GM23248 (cell line): Measurements from ENCODE around the gene TRIO. TPM values are rescaled to one million over a fixed set of nuclear protein-coding genes. Genes with fewer than 3 reads are reported as not detected.

Experiments used
- DNase-seq: peaks from one replicate; pipeline ENCODE4 v3.0.0-alpha.2; 2015
- H2AFZ ChIP-seq: fragments of 200-600 bp; sonication (generic); 2 replicates; pipeline ENCODE4 v1.6.1; 2016; ENCODE audit warnings: antibody characterized with exemption
- H3F3A ChIP-seq: fragments of 200-600 bp; sonication (generic); 2 replicates; pipeline ENCODE4 v1.6.1; 2016; ENCODE audit warnings: mild to moderate bottlenecking, antibody characterized with exemption, mixed run types; ENCODE audit not compliant: insufficient read depth
- H3K27ac ChIP-seq: fragments of 200-600 bp; sonication (generic); 2 replicates; pipeline ENCODE4 v1.5.1; 2016; ENCODE audit warnings: mild to moderate bottlenecking
- H3K27me3 ChIP-seq: fragments of 200-600 bp; sonication (generic); replicated peaks from 2 replicates; pipeline ENCODE4 v1.6.1; 2016; ENCODE audit warnings: mild to moderate bottlenecking; ENCODE audit not compliant: insufficient read depth
- H3K36me3 ChIP-seq: fragments of 200-600 bp; sonication (generic); 2 replicates; pipeline ENCODE4 v1.6.1; 2016; ENCODE audit warnings: low read depth, mild to moderate bottlenecking
- H3K4me1 ChIP-seq: fragments of 200-600 bp; sonication (generic); 2 replicates; pipeline ENCODE4 v1.6.1; 2016; ENCODE audit warnings: mild to moderate bottlenecking; ENCODE audit not compliant: insufficient read depth
- H3K4me2 ChIP-seq: fragments of 200-600 bp; sonication (generic); one replicate; pipeline ENCODE4 v1.6.1; 2016; ENCODE audit warnings: mild to moderate bottlenecking; ENCODE audit not compliant: unreplicated experiment
- H3K4me3 ChIP-seq: fragments of 200-600 bp; sonication (generic); 2 replicates; pipeline ENCODE4 v1.5.1; 2016; ENCODE audit warnings: mild to moderate bottlenecking
- H3K79me2 ChIP-seq: fragments of 200-600 bp; sonication (generic); 2 replicates; pipeline ENCODE4 v1.6.1; 2016; ENCODE audit warnings: mild to moderate bottlenecking; ENCODE audit not compliant: insufficient read depth
- H3K9ac ChIP-seq: fragments of 200-600 bp; sonication (generic); 2 replicates; pipeline ENCODE4 v1.6.1; 2016; ENCODE audit warnings: mild to moderate bottlenecking
- H3K9me2 ChIP-seq: fragments of 200-600 bp; sonication (generic); 2 replicates; pipeline ENCODE4 v1.6.1; 2016; ENCODE audit warnings: mixed run types, mild to moderate bottlenecking, moderate library complexity; ENCODE audit not compliant: insufficient read depth
- H3K9me3 ChIP-seq: fragments of 200-600 bp; sonication (generic); one replicate; pipeline ENCODE4 v1.6.1; 2017; ENCODE audit warnings: low read depth
- H4K20me1 ChIP-seq: fragments of 200-600 bp; sonication (generic); 2 replicates; pipeline ENCODE4 v1.6.0; 2016; ENCODE audit not compliant: insufficient read depth
- EZH2 ChIP-seq: fragments of 200-600 bp; sonication (generic); IDR thresholded peaks from 2 replicates; pipeline ENCODE4 v1.6.1; 2018; ENCODE audit warnings: antibody characterized with exemption, mild to moderate bottlenecking; ENCODE audit not compliant: insufficient read depth, poor library complexity, severe bottlenecking
- EZH2phosphoT487 ChIP-seq: fragments of 200-600 bp; sonication (generic); IDR thresholded peaks from 2 replicates; pipeline ENCODE4 v1.6.1; 2018; ENCODE audit warnings: antibody characterized with exemption, moderate library complexity, mild to moderate bottlenecking, low read depth; ENCODE audit not compliant: insufficient read depth
- WGBS, 2 experiments: methylation state at CpG; one replicate each; pipeline ENCODE4 v1.1.6; 2015 to 2017; ENCODE audit warnings: low lambda C conversion rate in 2 of 2, low coverage in 1 of 2; ENCODE audit errors: missing lambda C conversion rate in 2 of 2; 5-methylcytosine and 5-hydroxymethylcytosine counted together
- in situ Hi-C: fragments of 300-500 bp; cut with MboI; formaldehyde crosslinking; loops from 2 replicates; pipeline ENCODE4 v1.15.0; 2020
- polyA plus RNA-seq: library from polyadenylated mRNA; unstranded; fragments of >200 nt; fragmentation: Nextera tagmentation; extraction: Ambion mirVana; gene quantifications from 2 replicates; pipeline ENCODE4 v1.2.1, GENCODE V29; 2016
- total RNA-seq: library from RNA; depleted of rRNA; stranded (reverse); fragments of >200 nt; shearing (Covaris generic); gene quantifications from 2 replicates; pipeline ENCODE4 v1.2.3, GENCODE V29; 2014

TRIO gene
- total and polyA plus RNA-seq, 2 experiments from 2014 or later = 28.1 to 198 TPM

DNA sequence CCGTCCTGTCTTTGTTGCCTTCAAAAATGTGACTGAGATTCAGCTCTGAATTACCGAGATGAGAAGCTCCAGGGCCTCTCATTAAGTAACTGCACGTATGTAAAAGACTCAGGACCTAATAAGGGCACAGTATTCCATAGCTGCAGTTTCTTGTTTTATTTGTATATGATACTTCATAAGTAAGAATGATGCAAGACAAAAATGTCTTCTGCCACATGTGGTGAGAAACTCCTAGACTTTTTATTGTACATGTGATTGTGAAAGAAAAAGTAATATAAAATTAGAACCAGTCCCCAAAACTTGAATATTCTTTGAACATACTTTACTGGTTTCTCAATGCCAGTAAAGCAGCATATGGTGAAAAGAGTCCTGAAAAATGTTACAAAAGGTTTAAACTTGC, 328.4 kb downstream of the TRIO start:
- H3K79me2 ChIP-seq = peaks cover 97% of the 10 kb centered on the region
- H3K9me3 ChIP-seq = no peaks in the 10 kb centered on the region
- H3K4me3 ChIP-seq = no peak overlapping the region
- 59 to 74% methylated on average over 3 of the region's 3 CpGs for WGBS, 2 experiments
- H3K9ac ChIP-seq = peak overlapping the region; percentile 39
- peaks cover 96% of the 10 kb centered on the region for H3F3A ChIP-seq
- H3K4me1 ChIP-seq = peaks cover 34% of the 10 kb centered on the region
- TF ChIP-seq EZH2phosphoT487 (no peak), EZH2 (no peak)
- DNase-seq = no peak
- H3K27ac ChIP-seq = peak overlapping the region; percentile 60
- no peaks in the 10 kb centered on the region for H3K9me2 ChIP-seq
- H3K36me3 ChIP-seq = peaks cover 94% of the 10 kb centered on the region
- H3K4me2 ChIP-seq = no peak overlapping the region
- in situ Hi-C loops = no loop called here
- H2AFZ ChIP-seq = no peak overlapping the region
- no peaks in the 10 kb centered on the region for H4K20me1 ChIP-seq
- H3K27me3 ChIP-seq = no peaks in the 10 kb centered on the region

- in situ Hi-C loops = no loop called here
- peaks cover 93% of the 10 kb centered on the region for H3K79me2 ChIP-seq
- H3K9me2 ChIP-seq = no peaks in the 10 kb centered on the region
- no peaks in the 10 kb centered on the region for H3K27me3 ChIP-seq
- no peak overlapping the region for H3K4me2 ChIP-seq
- peaks cover 96% of the 10 kb centered on the region for H3F3A ChIP-seq
- peak overlapping the region; percentile 60 for H3K27ac ChIP-seq
- WGBS, 2 experiments = 69 to 73% methylated on average over 3 of the region's 3 CpGs
- no peak for DNase-seq
- no peak overlapping the region for H3K4me3 ChIP-seq
- H3K9ac ChIP-seq = no peak overlapping the region
- no peaks in the 10 kb centered on the region for H4K20me1 ChIP-seq
- H3K9me3 ChIP-seq = no peaks in the 10 kb centered on the region
- H3K4me1 ChIP-seq = peaks cover 47% of the 10 kb centered on the region
- H2AFZ ChIP-seq = no peak overlapping the region
- TF ChIP-seq EZH2phosphoT487 = no peak
- no peak for TF ChIP-seq EZH2
- H3K36me3 ChIP-seq = peaks cover 91% of the 10 kb centered on the region
These were observed 329.9 kb downstream of the TRIO start for GRCh38 chr5:14472986-14473567.

- no peak overlapping the region for H3K4me3 ChIP-seq
- H3K9ac ChIP-seq = 0 out of 2 replicates have a peak overlapping the region, but pooled peaks have one; percentile 12
- H4K20me1 ChIP-seq = no peaks in the 10 kb centered on the region
- peaks cover 93% of the 10 kb centered on the region for H3K79me2 ChIP-seq
- H3K4me2 ChIP-seq = no peak overlapping the region
- TF ChIP-seq EZH2 (no peak), EZH2phosphoT487 (no peak)
- peaks cover 45% of the 10 kb centered on the region for H3K4me1 ChIP-seq
- no peaks in the 10 kb centered on the region for H3K27me3 ChIP-seq
- 95 to 98% methylated on average over 4 of the region's 4 CpGs for WGBS, 2 experiments
- no peaks in the 10 kb centered on the region for H3K9me2 ChIP-seq
- H3K36me3 ChIP-seq = peaks cover 92% of the 10 kb centered on the region
- H2AFZ ChIP-seq = no peak overlapping the region
- no peak for DNase-seq
- in situ Hi-C loops = no loop called here
- no peaks in the 10 kb centered on the region for H3K9me3 ChIP-seq
- peaks cover 93% of the 10 kb centered on the region for H3F3A ChIP-seq
- H3K27ac ChIP-seq = peak overlapping the region; percentile 84
These were observed 331.9 kb downstream of the TRIO start for GRCh38 chr5:14475045-14475444.

GRCh38 chr5:14476786-14477435, 333.8 kb downstream of the TRIO start:
- Histone ChIP-seq H3F3A (peaks cover 90% of the 10 kb centered on the region), H4K20me1 (no peaks in the 10 kb centered on the region), H3K36me3 (peaks cover 92% of the 10 kb centered on the region), H3K27me3 (no peaks in the 10 kb centered on the region), H3K9me3 (no peaks in the 10 kb centered on the region), H3K79me2 (peaks cover 93% of the 10 kb centered on the region), H3K9me2 (no peaks in the 10 kb centered on the region), H2AFZ (no peak overlapping the region), H3K4me3 (no peak overlapping the region), H3K27ac (peak overlapping the region; percentile 84), H3K4me1 (peaks cover 30% of the 10 kb centered on the region), H3K4me2 (peak overlapping the region; percentile 50), H3K9ac (peak overlapping the region; percentile 63)
- in situ Hi-C loops = no loop called here
- 50 to 52% methylated on average over 4 of the region's 4 CpGs for WGBS, 2 experiments
- peak; percentile 89 for DNase-seq
- TF ChIP-seq EZH2phosphoT487 (no peak), EZH2 (no peak)
